ENCODE measurements around the gene ZDHHC14.

ZDHHC14 gene

GRCh38 chr6:157597461-157598312, 216.7 kb downstream of the ZDHHC14 start:
- peak; percentile 11 for DNase-seq (ENCODE audit: low spot score)

GRCh38 chr6:157599191-157599590, 218.2 kb downstream of the ZDHHC14 start:
- no peak for DNase-seq (ENCODE audit: low spot score)

GRCh38 chr6:157600807-157601206, 219.8 kb downstream of the ZDHHC14 start:
- no peak for DNase-seq (ENCODE audit: low spot score)

- DNase-seq (ENCODE audit: low spot score), result no peak
Measured at GRCh38 chr6:157602521-157603295, 221.7 kb downstream of the ZDHHC14 start.

- no peak for DNase-seq (ENCODE audit: low spot score)
Measured at GRCh38 chr6:157603314-157603940, 222.4 kb downstream of the ZDHHC14 start.

- no peak for DNase-seq (ENCODE audit: low spot score)
Measured at GRCh38 chr6:157603971-157604370, 223.0 kb downstream of the ZDHHC14 start.

- DNase-seq (ENCODE audit: low spot score), result no peak
Measured at GRCh38 chr6:157604816-157605215, 223.8 kb downstream of the ZDHHC14 start.

GRCh38 chr6:157605484-157605883, 224.5 kb downstream of the ZDHHC14 start:
- no peak for DNase-seq (ENCODE audit: low spot score)

GRCh38 chr6:157606516-157606915, 225.5 kb downstream of the ZDHHC14 start:
- no peak for DNase-seq (ENCODE audit: low spot score)

- no peak for DNase-seq (ENCODE audit: low spot score)
Measured at GRCh38 chr6:157607317-157608109, 226.5 kb downstream of the ZDHHC14 start.

- no peak for DNase-seq (ENCODE audit: low spot score)
Measured at GRCh38 chr6:157608221-157609075, 227.5 kb downstream of the ZDHHC14 start.

- no peak for DNase-seq (ENCODE audit: low spot score)
Measured at GRCh38 chr6:157609117-157609516, 228.1 kb downstream of the ZDHHC14 start.

GRCh38 chr6:157609556-157609955, 228.6 kb downstream of the ZDHHC14 start:
- DNase-seq (ENCODE audit: low spot score), result no peak

GRCh38 chr6:157610451-157610999, 229.5 kb downstream of the ZDHHC14 start:
- DNase-seq (ENCODE audit: low spot score), result no peak

GRCh38 chr6:157611406-157611805, 230.4 kb downstream of the ZDHHC14 start:
- DNase-seq (ENCODE audit: low spot score), result no peak

- peak; percentile 14 for DNase-seq (ENCODE audit: low spot score)
Measured at GRCh38 chr6:157613011-157613522, 232.1 kb downstream of the ZDHHC14 start.

GRCh38 chr6:157614026-157614568, 233.1 kb downstream of the ZDHHC14 start:
- no peak for DNase-seq (ENCODE audit: low spot score)

- no peak for DNase-seq (ENCODE audit: low spot score)
Measured at GRCh38 chr6:157615420-157615769, 234.4 kb downstream of the ZDHHC14 start.

GRCh38 chr6:157615951-157616350, 235.0 kb downstream of the ZDHHC14 start:
- DNase-seq (ENCODE audit: low spot score), result no peak

- DNase-seq (ENCODE audit: low spot score), result no peak
Measured at GRCh38 chr6:157620944-157621343, 240.0 kb downstream of the ZDHHC14 start.

All from SW480 (cell line).